Tongue (tissue), 2 donors: Measurements from ENCODE around the gene COL8A1. TPM values are rescaled to one million over a fixed set of nuclear protein-coding genes. Genes with fewer than 3 reads are reported as not detected.

Experiments
- DNase-seq: peaks from one replicate; pipeline ENCODE4 v3.0.0-alpha.2; 2015
- total RNA-seq: library from RNA; depleted of rRNA; stranded (reverse); fragments of >200 nt; gene quantifications from one replicate; pipeline ENCODE4 v1.2.3, GENCODE V29; 2014

COL8A1 gene
- total RNA-seq, 1 donor from 2014 or later, result 22.4 TPM

DNA sequence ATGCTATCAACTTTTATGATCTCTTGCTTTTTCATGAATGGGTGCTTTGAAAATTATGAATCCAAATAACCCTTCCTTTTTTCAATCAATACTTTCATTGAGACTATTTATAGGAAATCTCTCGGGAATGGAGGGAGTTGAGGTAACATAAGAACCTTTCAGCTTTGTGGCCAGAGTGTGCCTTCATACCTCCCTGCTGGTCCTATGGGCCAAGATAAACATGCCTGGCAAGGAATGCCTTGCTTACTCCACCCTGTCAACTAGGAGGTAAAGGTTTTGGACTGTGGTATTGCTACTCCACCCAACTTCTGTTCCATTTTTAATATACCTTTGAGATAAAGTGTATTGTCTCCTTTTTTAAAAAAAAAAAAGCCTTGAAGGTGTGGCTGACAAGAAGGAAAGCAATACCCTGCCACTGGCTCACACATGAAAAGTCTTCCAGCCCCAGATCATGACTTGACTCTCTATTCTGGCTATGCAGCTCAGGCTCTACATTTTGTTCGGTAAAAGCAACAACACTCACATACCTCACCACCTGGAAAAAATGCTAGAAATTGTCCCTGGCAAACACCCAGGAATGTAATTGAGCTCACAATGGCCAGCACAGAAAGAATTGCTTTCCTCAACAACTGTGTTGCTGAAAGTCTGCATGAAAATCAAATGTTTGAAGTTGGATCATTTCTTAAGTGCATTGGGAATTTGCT lies 35.8 kb downstream of the COL8A1 start:
- peak; percentile 44 for DNase-seq

DNA sequence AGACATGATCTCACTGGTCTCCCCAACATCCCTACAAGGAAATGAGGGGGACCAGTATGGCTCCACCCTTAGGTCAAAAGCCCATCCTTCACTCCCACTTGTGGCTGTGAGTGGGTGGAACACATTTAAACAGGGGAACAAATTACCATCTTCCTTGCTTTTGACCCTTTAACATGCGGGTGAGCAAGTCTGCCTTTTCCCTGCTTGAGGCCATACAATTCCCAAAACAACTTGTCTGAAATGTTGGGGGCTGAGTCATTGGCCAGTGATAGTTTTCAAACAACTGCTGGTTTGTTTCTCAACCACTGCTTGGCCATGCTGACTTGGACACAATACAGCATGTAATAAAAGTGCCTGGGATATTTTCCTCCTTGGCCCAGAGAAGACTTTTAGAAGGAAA lies 39.6 kb downstream of the COL8A1 start:
- DNase-seq, result no peak

DNA sequence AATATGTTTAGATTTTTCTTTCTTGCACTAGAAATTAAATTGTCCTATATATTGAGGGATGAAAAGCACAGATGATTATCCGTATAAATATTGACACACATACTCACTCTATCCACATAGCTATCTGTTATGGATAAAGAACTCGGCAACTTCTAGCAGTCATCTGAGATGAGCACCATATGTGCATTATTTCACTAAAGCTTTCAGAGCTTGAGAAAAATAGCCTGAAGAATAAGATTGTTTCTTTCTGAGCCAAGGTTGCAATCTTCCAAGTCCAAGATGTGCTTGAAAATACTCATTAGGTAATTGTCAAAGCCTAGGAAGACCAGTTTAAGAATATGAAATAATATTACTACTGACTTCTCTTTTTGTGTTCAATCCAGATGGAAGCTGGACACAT lies 40.5 kb downstream of the COL8A1 start:
- peak; percentile 29 for DNase-seq

DNA sequence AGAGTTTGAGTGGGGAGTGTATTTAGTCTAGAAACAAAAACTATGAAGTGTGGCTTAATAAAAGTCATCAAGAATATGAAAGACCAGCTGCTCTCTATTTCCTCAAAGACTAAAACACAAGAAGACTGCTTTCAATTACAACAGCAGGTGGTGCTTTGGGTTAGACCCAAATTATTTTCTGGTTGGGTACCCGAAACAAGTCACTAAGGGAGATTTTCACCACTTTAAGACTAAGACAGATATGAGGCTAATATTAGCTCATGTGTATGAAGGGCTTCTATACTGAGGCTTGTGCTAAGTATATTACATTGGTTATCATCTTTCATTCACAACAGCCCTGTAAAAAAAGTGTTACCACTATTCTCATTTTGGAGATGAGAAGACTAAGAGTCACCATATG lies 43.1 kb downstream of the COL8A1 start:
- DNase-seq, result peak; percentile 25

DNA sequence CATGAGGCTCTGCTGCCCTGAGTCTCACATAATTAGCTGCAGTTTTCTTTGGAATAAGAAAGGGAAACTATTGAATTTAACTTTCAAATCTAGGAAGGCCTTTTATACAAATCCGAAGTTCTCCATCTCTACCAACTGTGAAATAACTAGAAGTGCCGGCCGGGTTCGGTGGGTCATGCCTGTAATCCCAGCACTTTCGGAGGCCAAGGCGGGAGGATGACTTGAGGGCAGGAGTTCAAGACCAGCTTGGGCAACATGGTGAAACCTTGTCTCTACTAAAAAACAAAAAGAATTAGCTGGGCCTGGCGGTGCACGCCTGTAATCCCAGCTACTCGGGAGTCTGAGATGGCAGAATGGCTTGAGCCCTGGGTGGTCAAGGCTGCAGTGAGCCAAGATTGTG lies 43.6 kb downstream of the COL8A1 start:
- no peak for DNase-seq

DNA sequence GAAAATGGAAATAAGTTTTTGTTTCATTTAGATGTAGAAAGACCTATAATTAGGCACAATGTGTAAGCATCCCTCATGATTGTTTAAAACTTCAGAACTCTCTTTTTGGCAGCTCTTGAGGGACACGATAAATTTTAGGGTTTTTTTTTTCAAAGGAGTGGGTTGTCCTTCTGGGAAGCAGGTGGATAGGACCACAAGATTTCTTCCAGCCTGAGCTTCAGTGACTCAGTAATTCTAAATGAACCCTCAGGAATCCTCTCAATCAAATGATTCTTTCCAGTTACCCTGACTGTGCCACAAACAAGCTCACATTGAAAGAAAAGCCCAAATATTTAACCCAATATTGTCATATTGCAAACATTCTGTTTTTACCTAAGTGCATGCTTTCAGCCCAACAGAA lies 45.1 kb downstream of the COL8A1 start:
- no peak for DNase-seq

DNA sequence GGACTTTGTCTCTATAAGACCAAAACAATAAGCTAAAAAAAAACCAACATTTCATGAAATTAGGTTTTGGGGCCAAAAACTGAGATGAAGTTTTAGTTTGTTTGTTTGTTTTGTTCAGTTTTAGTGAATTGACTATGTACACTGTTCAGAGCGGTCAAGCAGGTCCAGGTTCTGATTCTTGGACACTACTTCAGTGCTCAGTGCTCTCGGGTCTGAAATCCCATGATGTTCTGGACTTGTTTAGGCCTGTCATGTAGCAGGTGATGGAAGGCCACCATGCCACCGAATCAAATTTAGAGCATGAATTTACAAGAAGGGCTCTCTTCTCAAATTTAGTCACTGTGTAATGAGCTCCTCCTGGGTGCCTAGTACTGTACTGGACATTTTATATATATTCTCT lies 45.5 kb downstream of the COL8A1 start:
- no peak for DNase-seq

DNA sequence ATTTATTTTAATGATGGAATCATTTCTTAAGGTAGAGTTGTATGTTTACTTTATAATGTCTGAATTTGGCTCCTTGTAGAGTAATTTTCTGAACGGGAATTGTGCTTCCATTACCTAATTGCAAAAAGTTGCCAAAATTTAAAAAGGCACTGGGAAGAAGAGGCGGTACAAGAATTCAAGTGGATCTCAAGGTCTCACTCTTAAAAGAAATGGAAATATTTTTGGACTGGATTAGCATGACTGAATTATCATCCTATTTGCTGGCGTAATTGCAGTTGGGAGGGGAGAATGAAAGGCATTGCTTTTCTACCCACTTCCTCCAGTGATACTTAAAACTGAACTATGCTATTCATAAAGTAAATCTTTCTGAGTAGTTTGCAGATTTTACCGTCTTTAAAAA lies 46.2 kb downstream of the COL8A1 start:
- DNase-seq, result peak; percentile 59

DNA sequence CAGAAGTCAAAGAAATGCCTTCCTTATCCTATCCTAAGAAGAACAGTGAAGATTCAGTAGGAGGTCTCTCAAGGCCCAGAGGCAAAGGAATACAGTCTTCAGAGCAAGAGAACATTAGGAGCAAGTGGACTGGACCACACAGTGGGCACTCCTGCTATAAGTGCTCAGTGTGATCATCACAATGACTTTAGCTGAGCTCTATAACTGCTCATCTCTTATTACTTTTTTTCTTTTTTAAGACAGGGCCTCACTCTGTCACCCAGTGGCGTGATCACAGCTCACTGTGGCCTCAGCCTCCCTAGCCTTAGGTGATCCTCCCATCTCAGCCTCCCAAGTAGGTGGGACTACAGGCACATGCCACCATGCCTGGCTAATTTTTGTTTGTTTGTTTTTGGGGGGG lies 48.1 kb downstream of the COL8A1 start:
- no peak for DNase-seq

DNA sequence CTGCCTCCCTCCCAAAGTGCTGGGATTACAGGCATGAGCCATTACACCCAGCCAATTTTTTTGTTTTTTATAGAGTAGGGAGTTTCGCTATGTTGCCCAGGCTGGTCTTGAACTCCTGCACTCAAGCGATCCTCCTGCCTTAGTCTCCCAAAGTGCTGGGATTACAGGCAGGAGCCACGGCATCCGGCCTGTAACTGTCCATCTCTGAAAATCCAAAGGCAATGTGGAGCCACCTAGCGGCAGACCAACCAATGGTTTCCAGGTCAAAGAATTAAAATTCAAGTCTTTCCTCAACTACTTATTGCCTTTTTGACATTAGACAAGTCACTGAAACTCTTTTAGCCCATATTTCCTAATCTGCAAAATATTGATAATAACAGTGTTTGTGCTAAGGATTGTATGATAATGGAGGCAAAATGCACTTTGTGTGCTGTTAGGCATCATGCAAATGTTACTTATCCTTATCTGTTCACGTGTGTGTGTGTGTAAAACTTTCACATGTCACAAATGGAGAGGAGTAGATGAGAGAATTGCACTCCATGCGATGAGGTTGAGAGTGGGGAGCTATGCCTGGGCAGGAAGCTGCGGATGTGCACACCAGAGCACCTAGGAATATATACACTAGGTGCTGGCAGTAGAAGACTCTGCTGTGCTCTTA lies 48.7 kb downstream of the COL8A1 start:
- DNase-seq, result peak; percentile 66

DNA sequence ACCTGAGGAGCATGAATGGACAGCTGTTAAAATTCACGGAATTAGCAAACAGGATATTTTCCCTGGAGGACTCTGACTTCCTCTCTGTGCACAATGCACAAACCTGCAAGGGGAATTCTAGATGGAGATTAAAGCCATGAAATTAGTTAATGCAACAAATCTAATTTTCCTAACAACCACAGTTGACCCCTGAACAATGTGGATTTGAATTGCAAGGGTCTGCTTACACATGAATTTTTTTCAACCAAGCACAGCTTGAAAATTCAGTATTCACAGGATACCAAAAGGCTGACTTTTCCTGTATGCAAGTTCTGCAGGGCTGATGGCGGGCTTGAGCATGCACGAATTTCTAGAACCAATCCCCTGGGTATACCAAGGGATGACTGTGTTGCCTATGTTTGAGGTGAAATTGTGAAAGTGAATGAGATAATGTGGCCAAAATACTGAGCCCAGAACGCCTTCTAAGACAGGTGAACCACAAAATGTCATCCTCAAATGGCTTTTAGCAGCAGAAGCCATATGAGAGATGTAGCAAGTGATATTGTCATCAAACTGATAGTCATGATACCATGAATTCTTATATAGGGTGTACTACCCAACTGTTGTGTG lies 52.5 kb downstream of the COL8A1 start:
- DNase-seq, result no peak

DNA sequence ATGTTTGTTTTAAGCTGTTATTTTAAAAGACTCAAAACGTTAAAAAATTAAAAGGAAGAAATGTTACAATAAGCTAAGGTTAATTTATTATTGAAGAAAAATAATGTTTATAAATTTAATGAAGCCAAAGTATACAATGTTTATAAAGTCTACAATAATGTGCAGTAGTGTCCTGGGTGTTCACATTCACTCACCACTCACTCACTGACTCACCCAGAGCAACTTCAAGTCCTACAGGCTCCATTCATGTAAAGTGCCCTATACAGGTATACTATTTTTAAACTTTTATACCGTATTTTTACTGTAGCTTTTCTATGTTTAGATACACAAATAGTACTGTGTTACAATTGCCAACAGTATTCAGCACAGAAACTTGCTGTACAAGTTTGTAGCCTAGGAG lies 55.2 kb downstream of the COL8A1 start:
- no peak for DNase-seq

DNA sequence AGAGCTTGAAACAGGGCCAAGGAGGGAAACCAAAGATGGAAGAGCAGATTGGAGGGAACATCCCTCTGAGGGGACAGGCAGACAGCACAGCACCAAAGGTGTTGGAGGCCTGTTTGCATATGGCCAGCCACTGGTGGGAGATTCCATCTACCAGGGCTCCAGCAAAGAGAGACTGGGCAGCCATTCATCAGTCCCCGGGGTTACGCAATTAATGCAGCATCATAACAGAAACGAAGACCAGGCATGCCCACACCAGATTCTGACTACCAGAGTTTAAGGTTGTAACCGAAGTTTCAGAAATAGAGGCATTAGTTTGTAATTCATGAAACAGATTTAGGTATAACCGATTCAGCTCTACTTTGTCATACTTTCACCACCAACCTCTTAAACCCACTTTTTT lies 58.1 kb downstream of the COL8A1 start:
- no peak for DNase-seq

DNA sequence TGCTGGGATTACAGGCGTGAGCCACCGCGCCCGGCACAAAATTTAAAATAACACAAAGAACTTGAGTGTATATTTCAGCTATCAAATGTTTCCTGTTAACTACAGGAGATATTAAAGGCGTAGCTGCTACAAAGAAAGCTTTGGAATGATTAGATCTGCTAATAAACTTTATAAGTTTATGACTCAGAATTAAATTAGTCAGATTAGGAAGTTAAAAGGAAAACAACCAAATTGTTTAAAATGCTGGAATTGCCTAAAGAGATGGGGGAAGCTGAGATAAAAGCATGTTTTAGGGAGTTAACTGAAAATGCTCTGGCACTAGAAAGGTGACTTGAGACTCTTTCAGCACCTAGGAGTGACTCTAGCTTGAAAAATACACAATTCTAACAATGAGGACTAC lies 58.9 kb downstream of the COL8A1 start:
- DNase-seq, result no peak

DNA sequence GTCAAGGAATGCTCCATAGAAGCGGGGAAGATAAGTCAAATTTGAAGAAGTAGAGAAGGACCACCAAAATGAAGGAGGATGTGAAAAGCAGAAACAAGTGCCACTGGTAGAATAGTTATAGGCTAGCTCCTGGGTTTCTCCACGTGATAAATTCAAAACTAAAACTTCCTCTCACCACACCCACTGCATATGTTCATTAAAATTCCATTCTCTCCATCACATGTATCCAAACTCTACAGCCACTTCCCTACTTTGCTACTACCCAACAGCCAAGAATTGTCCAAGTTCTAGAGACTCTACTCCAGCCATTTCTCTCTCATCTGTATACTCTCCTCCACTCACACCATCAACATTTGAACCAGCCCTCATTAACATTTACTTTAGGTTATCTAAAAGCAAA lies 60.5 kb downstream of the COL8A1 start:
- no peak for DNase-seq

DNA sequence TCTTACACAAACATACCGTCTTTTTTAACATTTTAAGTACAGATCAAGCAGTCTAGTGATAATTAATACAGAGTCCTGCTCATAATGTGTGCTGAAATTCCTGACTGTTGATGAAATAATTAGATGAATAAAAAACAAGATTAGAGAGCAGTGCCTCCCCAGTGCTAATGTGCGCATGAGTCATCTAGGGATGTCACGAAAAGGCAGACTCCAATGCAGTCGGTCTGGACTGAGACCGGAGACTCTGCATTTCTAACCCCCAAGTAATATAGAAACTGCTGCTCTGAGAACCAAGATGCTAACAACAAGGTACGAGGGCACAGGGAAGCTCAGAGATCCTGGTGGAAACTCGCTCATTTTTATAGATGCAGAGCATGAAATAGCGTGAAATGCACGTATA lies 61.4 kb downstream of the COL8A1 start:
- DNase-seq, result no peak

DNA sequence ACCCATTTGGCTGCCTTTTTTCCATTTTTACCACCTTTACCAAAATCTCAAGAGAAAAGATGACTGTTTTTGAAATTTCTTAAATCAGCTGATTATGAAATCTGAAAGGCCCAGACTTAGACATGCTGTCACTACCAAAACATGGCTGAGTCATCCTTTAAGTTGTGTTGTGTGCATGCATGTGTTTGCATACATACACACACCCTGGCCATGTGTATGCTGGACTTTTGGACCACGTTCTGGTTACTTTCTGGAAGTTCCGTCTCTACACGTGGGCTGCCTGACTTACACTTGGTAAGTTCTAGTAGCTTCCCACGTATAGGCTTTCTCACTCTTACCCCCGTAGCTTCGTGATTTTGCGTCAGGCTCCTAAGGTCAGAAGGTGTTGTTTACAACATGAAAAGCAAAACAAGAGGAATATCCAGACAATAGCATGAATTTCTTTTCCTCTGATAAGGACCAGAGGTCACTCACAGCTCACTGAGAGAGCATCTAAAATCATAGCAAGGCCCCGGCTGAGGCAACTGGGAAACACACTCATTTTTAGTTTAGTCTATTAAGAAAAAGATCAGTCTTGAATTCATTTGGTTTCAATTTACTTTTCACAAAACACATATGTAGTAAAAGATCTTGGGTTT lies 62.4 kb downstream of the COL8A1 start:
- no peak for DNase-seq

DNA sequence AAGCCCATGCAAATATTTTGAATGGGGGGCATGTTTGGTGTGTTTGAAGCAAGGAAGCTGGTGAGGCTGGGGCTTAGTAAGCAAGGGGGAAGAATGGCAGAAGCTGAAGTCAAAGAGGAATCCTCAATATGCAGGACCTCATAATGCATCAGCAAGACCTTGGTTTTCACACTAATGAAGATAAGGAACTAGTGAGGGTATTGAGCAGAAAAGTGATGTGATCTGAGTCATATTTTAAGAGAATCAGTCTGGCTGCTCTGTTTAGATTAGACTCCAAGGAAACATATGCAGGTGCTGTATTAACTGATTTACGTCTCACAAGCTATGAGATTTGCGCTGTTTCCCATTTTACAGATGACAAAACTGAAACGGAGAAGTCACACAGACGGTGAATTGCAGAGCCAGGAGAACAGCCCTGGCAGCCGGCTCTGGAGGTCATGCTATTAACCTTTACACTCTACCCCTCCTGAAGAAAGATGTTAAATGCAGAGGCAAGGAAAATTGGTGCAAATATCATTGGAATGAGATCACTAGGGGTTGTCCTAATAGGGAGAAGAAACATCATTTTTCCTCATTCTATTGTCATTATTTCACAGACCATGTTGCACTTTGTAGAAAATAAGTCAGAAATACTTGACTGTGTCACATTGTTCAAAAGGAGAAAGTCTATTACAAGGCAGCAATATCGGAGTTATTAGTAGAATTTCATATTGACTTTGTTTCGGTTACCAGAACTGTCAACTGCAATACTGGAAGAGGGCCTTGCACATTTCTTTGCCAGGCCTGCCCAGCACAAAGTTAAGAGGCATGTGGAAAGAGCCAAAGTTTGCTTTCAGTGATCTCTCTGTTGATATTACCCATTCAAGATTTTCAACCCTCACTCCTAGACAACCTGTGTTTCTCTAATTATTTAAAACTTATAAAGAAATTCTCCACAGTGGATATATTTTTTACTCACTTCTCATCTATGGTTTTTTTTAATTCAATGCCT lies 64.9 kb downstream of the COL8A1 start:
- no peak for DNase-seq

DNA sequence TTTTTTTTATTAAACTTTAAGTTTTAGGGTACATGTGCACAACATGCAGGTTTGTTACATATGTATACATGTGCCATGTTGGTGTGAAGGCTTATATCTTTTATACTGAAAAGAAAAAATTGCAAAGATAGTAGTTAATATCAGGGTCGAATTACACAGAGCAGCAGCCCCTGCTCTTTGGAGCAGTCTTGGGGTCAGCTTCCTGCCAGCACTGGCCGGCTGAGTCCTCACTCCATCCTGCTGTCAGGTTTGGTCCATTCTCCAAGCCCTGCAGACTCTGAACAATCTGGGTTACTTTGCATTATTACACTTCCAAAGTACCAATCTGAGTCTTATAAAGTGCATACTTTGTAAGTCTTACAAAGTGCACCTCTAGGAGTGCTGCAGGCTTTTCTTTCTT lies 66.0 kb downstream of the COL8A1 start:
- no peak for DNase-seq

DNA sequence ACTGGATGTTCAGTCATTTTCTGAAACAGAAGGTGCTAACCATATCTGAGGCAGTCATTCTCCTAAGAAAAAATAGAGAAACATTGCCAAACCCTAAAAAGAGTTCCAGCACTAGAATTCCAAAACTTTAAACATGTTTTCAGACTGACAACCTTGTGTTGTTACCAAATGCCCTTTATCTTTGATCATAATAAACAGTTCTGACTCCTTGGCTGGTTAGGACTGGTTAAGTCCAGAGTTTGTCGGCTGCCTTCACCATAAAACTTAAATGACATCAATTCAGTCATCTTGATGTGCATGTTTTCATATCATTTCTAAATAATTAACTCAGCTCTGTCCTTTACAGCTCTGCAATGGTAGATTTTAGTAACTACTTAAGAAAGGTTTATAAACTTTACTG lies 68.0 kb downstream of the COL8A1 start:
- no peak for DNase-seq

DNA sequence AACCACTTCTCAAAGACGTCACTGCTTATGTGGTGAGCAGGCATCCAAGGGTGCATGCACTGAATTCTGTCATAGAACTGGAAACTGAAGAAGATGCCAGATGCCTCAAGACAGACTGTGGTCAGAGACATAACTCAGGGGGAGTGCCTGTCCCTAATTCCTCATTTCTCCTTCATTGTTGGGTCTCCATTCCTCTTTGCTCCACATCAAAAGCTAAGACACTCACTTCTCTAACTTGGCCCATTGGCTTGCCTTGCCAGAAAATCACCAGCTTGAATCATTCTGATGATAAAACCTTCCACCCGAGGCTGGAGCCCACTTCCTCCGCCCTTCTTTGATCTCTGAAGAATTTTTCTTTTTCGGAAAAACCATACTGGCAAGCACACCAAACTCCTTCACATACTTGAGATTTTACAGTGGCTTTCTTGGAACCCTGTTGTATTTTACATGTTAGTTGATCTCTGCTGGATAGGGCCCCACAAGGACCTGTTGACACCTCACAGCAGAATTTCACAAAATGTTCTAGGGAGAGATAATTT lies 69.9 kb downstream of the COL8A1 start:
- no peak for DNase-seq

DNA sequence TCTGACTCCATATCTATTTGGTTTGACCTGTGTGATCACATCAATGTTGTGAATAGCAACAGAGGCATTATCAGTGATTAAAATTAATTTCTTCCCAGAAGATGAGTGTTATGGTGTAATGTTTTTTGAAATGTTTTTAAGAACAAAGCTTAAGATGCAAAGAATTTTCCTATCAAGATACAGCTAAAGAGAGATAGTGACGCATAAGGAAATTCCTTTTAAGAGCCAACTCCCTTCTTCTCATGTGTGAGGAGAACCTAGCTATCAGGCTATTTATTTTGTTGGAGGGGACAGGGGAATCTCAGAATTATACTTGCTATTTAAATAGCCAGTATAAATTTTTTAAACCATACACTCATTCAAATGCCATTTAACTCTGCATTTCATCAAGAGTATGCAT lies 71.3 kb downstream of the COL8A1 start:
- DNase-seq, result no peak
